OCI-LY3 (cell line): ENCODE data around the gene FBXO11.

ENCODE experiments used
- H2AFZ ChIP-seq: fragments of 200-600, 300-600 bp; shearing (Covaris generic); 2 replicates; pipeline ENCODE4 v1.6.0; 2014; ENCODE audit warnings: antibody characterized with exemption, low read depth, low read length
- H3K27ac ChIP-seq: fragments of 200-600, 300-600 bp; sonication (generic); 2 replicates; pipeline ENCODE4 v1.5.1; 2014; ENCODE audit warnings: mild to moderate bottlenecking, low read length, moderate library complexity, mixed read lengths
- H3K27me3 ChIP-seq: fragments of 200-600, 300-600 bp; sonication (generic); 2 replicates; pipeline ENCODE4 v1.6.1; 2014; ENCODE audit warnings: low read depth, low read length, mixed read lengths
- H3K36me3 ChIP-seq: fragments of 200-600, 300-600 bp; sonication (generic); replicated peaks from 2 replicates; pipeline ENCODE3; 2014; ENCODE audit warnings: low read depth, low read length, mixed read lengths
- H3K4me1 ChIP-seq: fragments of 300-600, 200-600 bp; sonication (generic); 2 replicates; pipeline ENCODE4 v1.6.1; 2014; ENCODE audit warnings: low read length, mixed read lengths
- H3K4me2 ChIP-seq: fragments of 200-600, 300-600 bp; sonication (generic); 2 replicates; pipeline ENCODE4 v1.6.1; 2014; ENCODE audit warnings: low read length, mixed read lengths
- H3K4me3 ChIP-seq: fragments of 300-600, 200-600 bp; sonication (generic); 2 replicates; pipeline ENCODE4 v1.5.1; 2014; ENCODE audit warnings: antibody characterized with exemption, mild to moderate bottlenecking, low read length, moderate library complexity
- H3K79me2 ChIP-seq: fragments of 300-600, 200-600 bp; shearing (Covaris generic); 2 replicates; pipeline ENCODE4 v1.6.1; 2014; ENCODE audit warnings: mild to moderate bottlenecking, low read length, mixed read lengths
- H3K9ac ChIP-seq: fragments of 300-600, 200-600 bp; shearing (Covaris generic); 2 replicates; pipeline ENCODE4 v1.6.0; 2014; ENCODE audit warnings: mild to moderate bottlenecking, low read length, moderate library complexity
- H3K9me3 ChIP-seq: fragments of 200-600, 300-600 bp; shearing (Covaris generic); 2 replicates; pipeline ENCODE4 v1.6.1; 2014; ENCODE audit warnings: low read length, mixed read lengths; ENCODE audit not compliant: insufficient read depth
- H4K20me1 ChIP-seq: fragments of 200-600, 300-600 bp; sonication (generic); 2 replicates; pipeline ENCODE4 v1.6.1; 2016; ENCODE audit warnings: low read length, mixed read lengths; ENCODE audit not compliant: insufficient read depth
- CTCF ChIP-seq: fragments of 200-600, 300-600 bp; sonication (generic); IDR thresholded peaks from 2 replicates; pipeline ENCODE4 v1.5.1; 2014; ENCODE audit warnings: antibody characterized with exemption, low read length, low read depth
- EZH2phosphoT487 ChIP-seq: fragments of 200-600 bp; shearing (Covaris generic); IDR thresholded peaks from 2 replicates; pipeline ENCODE4 v1.6.1; 2018; ENCODE audit warnings: antibody characterized with exemption, mixed run types, low read depth

FBXO11 gene

GRCh38 chr2:47892338-47892730 is 14.0 kb downstream of the FBXO11 start:
- Histone ChIP-seq H3K27me3 (no peaks in the 10 kb centered on the region), H3K4me1 (peaks cover 13% of the 10 kb centered on the region), H3K79me2 (peaks cover 100% of the 10 kb centered on the region), H4K20me1 (peaks cover 94% of the 10 kb centered on the region), H3K4me3 (no peak overlapping the region), H3K9ac (no peak overlapping the region), H2AFZ (no peak overlapping the region), H3K9me3 (no peaks in the 10 kb centered on the region), H3K4me2 (no peak overlapping the region), H3K27ac (no peak overlapping the region), H3K36me3 (peaks cover 20% of the 10 kb centered on the region)
- TF ChIP-seq CTCF (no peak), EZH2phosphoT487 (no peak)

- TF ChIP-seq CTCF = no peak
- no peak overlapping the region for H3K9ac ChIP-seq
- H3K4me3 ChIP-seq = no peak overlapping the region
- no peak overlapping the region for H3K27ac ChIP-seq
- peaks cover 6% of the 10 kb centered on the region for H3K4me1 ChIP-seq
- no peak overlapping the region for H2AFZ ChIP-seq
- H3K4me2 ChIP-seq = no peak overlapping the region
- peaks cover 100% of the 10 kb centered on the region for H3K79me2 ChIP-seq
- peaks cover 13% of the 10 kb centered on the region for H3K36me3 ChIP-seq
- H4K20me1 ChIP-seq = peaks cover 92% of the 10 kb centered on the region
- H3K27me3 ChIP-seq = no peaks in the 10 kb centered on the region
- H3K9me3 ChIP-seq = no peaks in the 10 kb centered on the region
Measured at GRCh38 chr2:47891369-47892337, 14.6 kb downstream of the FBXO11 start.

- no peak overlapping the region for H2AFZ ChIP-seq
- no peak for TF ChIP-seq CTCF
- TF ChIP-seq EZH2phosphoT487 = no peak
- no peak overlapping the region for H3K4me2 ChIP-seq
- no peak overlapping the region for H3K27ac ChIP-seq
- peaks cover 100% of the 10 kb centered on the region for H3K79me2 ChIP-seq
- H3K9me3 ChIP-seq = no peaks in the 10 kb centered on the region
- H3K27me3 ChIP-seq = no peaks in the 10 kb centered on the region
- H3K4me3 ChIP-seq = no peak overlapping the region
- no peak overlapping the region for H3K9ac ChIP-seq
- peaks cover 11% of the 10 kb centered on the region for H3K36me3 ChIP-seq
- H4K20me1 ChIP-seq = peaks cover 90% of the 10 kb centered on the region
- no peaks in the 10 kb centered on the region; the same call in 1 of the 2 replicates for H3K4me1 ChIP-seq
Measured at GRCh38 chr2:47890711-47891368, 15.5 kb downstream of the FBXO11 start.

GRCh38 chr2:47888581-47889280 is 17.6 kb downstream of the FBXO11 start:
- peaks cover 16% of the 10 kb centered on the region for H3K36me3 ChIP-seq
- no peak overlapping the region for H3K27ac ChIP-seq
- no peak overlapping the region for H3K4me2 ChIP-seq
- H3K79me2 ChIP-seq = peaks cover 100% of the 10 kb centered on the region
- H3K9me3 ChIP-seq = no peaks in the 10 kb centered on the region
- H3K27me3 ChIP-seq = no peaks in the 10 kb centered on the region
- peaks cover 88% of the 10 kb centered on the region for H4K20me1 ChIP-seq
- no peak overlapping the region for H2AFZ ChIP-seq
- no peaks in the 10 kb centered on the region; the same call in 1 of the 2 replicates for H3K4me1 ChIP-seq
- no peak overlapping the region for H3K9ac ChIP-seq
- no peak overlapping the region for H3K4me3 ChIP-seq
- TF ChIP-seq EZH2phosphoT487 (no peak), CTCF (no peak)
